ENCODE results near the gene ADGRD1.

The ADGRD1 gene

DNA sequence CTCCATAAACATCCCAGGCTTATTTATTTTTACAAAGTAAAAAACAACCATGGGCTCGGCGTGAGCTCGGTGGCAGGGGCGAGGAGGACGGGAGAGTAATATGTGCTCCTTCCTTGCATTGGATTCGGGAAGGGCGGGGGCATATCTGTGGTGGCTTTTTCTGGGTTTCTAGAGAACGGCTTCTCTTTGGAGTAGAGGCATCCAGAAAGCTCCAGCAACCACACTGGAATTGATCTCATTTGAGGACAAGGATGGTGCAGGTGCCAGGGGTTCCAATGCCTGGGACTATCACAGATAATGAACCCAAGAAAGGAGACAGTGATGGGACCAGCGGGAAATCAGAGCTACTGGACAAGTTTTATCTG lies 18.9 kb downstream of the ADGRD1 start:
- no peak for TF ChIP-seq CTCF (IDR thresholded peaks at IDR 0.05; ENCODE audit: insufficient read depth, missing control alignments)
- no peak for DNase-seq (ENCODE audit: insufficient read length, low spot score)
- FAIRE-seq, result no peak

DNA sequence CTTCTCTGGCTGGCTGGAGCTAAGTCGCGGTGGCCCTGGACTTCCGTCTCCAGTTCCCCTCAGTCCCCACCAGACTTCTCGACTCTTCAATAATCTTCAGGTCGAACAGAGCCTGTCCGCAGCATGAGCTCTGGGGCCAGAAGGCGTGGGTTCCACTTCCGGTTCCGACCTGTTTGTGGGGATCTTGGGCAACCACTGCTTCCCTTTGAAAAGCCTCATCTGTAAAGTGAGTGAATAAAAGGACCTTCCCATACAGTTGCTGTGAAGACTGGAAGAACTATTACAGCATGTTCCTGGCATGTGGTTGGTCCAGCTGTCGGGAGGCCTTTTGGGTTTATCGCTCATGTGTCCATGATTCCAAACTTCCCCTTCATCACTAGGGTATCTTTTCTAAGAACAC lies 19.4 kb downstream of the ADGRD1 start:
- no peak for DNase-seq (ENCODE audit: insufficient read length, low spot score)
- no peak for FAIRE-seq
- no peak for TF ChIP-seq CTCF (IDR thresholded peaks at IDR 0.05; ENCODE audit: insufficient read depth, missing control alignments)

DNA sequence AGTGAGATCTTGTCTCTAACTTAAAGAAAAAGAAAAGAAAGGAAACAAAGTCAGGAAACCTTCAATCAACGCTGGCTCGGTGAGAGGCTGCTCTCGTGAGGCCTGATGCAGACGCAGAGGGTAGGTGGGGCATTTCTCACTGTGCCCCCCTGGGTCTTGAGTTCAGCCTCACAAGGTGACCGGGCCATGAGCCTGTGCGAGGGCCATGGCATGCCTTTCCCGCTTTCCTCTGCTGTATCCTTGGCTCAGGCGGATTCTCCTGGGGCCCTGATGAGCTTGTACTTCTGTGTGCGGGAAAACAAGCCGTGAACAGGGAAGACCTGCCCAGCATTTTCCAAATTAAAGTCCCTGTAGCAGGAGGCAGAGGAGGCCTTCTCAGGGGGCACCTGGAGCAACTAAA lies 20.2 kb downstream of the ADGRD1 start:
- FAIRE-seq, result no peak

DNA sequence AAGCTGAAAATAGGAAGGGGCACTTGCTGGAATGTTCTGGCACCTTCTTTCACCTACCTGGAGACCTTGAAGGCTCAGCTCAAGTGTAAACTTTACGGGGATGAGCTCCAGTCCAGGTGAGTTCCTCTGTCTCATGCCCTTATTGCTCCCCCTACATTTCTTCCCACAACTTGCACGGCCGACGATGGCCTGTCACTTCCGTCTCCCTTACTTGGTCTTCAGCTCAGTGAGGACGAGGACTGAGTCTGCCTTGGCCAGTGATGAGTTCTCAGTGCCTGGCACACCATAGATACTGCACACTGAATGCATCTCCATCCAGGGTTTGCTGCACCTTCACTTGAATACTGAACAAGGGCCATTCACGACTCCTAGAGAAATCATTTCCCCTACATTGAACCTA lies 21.4 kb downstream of the ADGRD1 start:
- DNase-seq (ENCODE audit: insufficient read length, low spot score) (no peak), FAIRE-seq (no peak)
- no peak for TF ChIP-seq CTCF (IDR thresholded peaks at IDR 0.05; ENCODE audit: insufficient read depth, missing control alignments)

More for the DNA sequence above, 20.2 kb downstream of the ADGRD1 start:
- TF ChIP-seq CTCF (IDR thresholded peaks at IDR 0.05; ENCODE audit: insufficient read depth, missing control alignments), result no peak
- no peak for DNase-seq (ENCODE audit: insufficient read length, low spot score)

DNA sequence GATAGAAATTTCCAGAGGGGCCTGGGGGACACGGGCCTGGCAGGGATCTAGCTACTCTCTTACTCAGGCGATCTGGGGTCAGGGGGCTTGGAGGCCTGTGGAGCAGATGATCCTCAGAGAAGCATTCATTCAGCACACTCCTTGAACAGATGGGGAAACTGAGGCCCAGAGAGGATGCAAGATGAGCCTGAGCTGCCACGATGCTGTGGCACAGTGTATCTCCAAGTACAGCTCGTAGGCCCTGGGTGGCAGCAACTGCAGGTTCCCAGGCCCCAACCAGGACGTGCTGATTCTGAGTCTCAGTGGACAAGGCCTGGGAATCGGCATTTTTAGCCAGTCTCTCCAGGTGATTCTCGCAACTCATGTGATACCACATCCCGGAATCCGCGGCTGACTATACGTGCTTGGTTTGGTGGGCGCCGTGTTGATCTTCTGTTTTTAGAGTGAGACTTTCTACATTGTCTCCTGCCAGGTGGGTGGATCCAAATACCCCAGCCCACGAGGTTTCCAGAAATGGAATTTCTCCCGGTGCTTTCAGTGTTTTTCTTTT lies 22.5 kb downstream of the ADGRD1 start:
- DNase-seq (ENCODE audit: insufficient read length, low spot score), result no peak
- no peak for TF ChIP-seq CTCF (IDR thresholded peaks at IDR 0.05; ENCODE audit: insufficient read depth, missing control alignments)
- FAIRE-seq, result no peak

- DNase-seq (ENCODE audit: insufficient read length, low spot score) (no peak), FAIRE-seq (no peak)
- no peak for TF ChIP-seq CTCF (IDR thresholded peaks at IDR 0.05; ENCODE audit: insufficient read depth, missing control alignments)
Observed at GRCh38 chr12:130977046-130977742, 23.5 kb downstream of the ADGRD1 start.

- no peak for DNase-seq (ENCODE audit: insufficient read length, low spot score)
- TF ChIP-seq CTCF (IDR thresholded peaks at IDR 0.05; ENCODE audit: insufficient read depth, missing control alignments), result no peak
- no peak for FAIRE-seq
Observed at GRCh38 chr12:130977743-130978095, 24.0 kb downstream of the ADGRD1 start.

Measured in D721Med (cell line).